HEK293 (cell line): Measurements from ENCODE around the gene NDST1.

Experiments
- GLI4 ChIP-seq: fragments of 450-650 bp; formaldehyde crosslinking; IDR thresholded peaks from 2 replicates; pipeline ENCODE4 v1.5.1; 2016; ENCODE audit warnings: missing biosample characterization, missing genetic modification characterization
- PBX3 ChIP-seq: sonication (generic); formaldehyde crosslinking; IDR thresholded peaks from 2 replicates; pipeline ENCODE4 v1.8.1; 2022; ENCODE audit warnings: mild to moderate bottlenecking, moderate library complexity, missing genetic modification reagents
- ZBTB1 ChIP-seq: fragments of 450-650 bp; formaldehyde crosslinking; IDR thresholded peaks from 2 replicates; pipeline ENCODE4 v1.5.1; 2016; ENCODE audit warnings: missing biosample characterization, missing genetic modification characterization
- ZBTB10 ChIP-seq: fragments of 450-650 bp; formaldehyde crosslinking; IDR thresholded peaks from 2 replicates; pipeline ENCODE4 v1.5.1; 2016; ENCODE audit warnings: missing biosample characterization, missing genetic modification characterization
- ZNF214 ChIP-seq: fragments of 450-650 bp; formaldehyde crosslinking; IDR thresholded peaks from 2 replicates; pipeline ENCODE4 v1.5.1; 2017; ENCODE audit warnings: missing biosample characterization, mild to moderate bottlenecking, missing genetic modification characterization, borderline replicate concordance
- ZNF239 ChIP-seq: fragments of 450-650 bp; formaldehyde crosslinking; IDR thresholded peaks from 2 replicates; pipeline ENCODE4 v1.5.1; 2016; ENCODE audit warnings: missing biosample characterization, missing genetic modification characterization
- TF ChIP-seq, protein P1 (sequence below): fragments of 450-650 bp; formaldehyde crosslinking; IDR thresholded peaks from 2 replicates; pipeline ENCODE4 v1.5.1; 2017; ENCODE audit warnings: missing biosample characterization, missing genetic modification characterization

DNA sequence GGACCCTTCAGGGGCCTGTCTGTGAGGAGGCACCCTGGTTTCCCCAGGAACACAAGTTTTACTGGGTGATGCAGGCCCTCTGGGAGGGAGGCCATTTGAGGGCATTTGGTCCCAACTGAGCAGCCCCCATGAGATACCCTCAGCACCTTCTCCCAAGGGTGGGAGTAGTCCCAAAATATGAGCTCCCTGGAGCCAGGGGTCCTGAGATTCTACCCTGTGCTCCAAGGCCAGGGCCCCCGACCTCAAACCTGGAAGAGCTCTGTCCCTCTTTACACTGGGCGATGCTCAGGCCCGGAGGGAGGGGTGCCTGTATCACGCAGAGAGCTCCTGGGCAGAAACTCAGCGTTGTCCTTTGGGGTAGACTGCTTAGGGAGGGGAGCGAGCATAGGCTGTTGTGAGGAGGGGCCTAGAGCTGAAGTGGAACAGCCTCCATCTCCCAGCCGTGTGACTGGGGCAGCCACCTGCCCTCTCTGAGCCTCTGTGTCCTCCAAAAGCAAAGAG, 68.6 kb downstream of the NDST1 start:
- no peak for TF ChIP-seq ZBTB10
- TF ChIP-seq, protein P1, sequence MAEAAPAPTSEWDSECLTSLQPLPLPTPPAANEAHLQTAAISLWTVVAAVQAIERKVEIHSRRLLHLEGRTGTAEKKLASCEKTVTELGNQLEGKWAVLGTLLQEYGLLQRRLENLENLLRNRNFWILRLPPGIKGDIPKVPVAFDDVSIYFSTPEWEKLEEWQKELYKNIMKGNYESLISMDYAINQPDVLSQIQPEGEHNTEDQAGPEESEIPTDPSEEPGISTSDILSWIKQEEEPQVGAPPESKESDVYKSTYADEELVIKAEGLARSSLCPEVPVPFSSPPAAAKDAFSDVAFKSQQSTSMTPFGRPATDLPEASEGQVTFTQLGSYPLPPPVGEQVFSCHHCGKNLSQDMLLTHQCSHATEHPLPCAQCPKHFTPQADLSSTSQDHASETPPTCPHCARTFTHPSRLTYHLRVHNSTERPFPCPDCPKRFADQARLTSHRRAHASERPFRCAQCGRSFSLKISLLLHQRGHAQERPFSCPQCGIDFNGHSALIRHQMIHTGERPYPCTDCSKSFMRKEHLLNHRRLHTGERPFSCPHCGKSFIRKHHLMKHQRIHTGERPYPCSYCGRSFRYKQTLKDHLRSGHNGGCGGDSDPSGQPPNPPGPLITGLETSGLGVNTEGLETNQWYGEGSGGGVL, result no peak
- no peak for TF ChIP-seq ZNF239 (tag by site-specific recombination)
- TF ChIP-seq ZNF214 (tag by site-specific recombination), result no peak
- no peak for TF ChIP-seq PBX3 (CRISPR knock-in tag)
- no peak for TF ChIP-seq ZBTB1
- no peak for TF ChIP-seq GLI4 (tag by site-specific recombination)
